PFSK-1 (cell line): Measurements from ENCODE around the gene CTNNA3.

Experiments used
- POLR2AphosphoS5 ChIP-seq: IDR thresholded peaks from 2 replicates; pipeline ENCODE4 v1.6.1; 2012; ENCODE audit warnings: low read depth, mild to moderate bottlenecking, control low read depth, low read length, moderate library complexity
- REST ChIP-seq, 2 experiments: IDR thresholded peaks; 2 replicates each; pipeline versions ENCODE4 v1.6.1 to v1.8.0; 2011 to 2012; ENCODE audit warnings: low read depth in 2 of 2, low read length in 2 of 2, control low read depth in 1 of 2, inconsistent platforms in 1 of 2, mild to moderate bottlenecking in 1 of 2, moderate library complexity in 1 of 2; ENCODE audit not compliant: insufficient read depth in 1 of 2
- SIN3A ChIP-seq: IDR thresholded peaks from 2 replicates; pipeline ENCODE4 v1.6.1; 2012; ENCODE audit warnings: mild to moderate bottlenecking, low read length, moderate library complexity, borderline replicate concordance; ENCODE audit not compliant: insufficient read depth

- TF ChIP-seq REST (IDR thresholded peaks at IDR 0.05; ENCODE audit: insufficient read depth in 1 of 2, low read depth in 2 of 2, low read length in 2 of 2) (no peak), SIN3A (no peak), POLR2AphosphoS5 (no peak)
Observed at GRCh38 chr10:67224553-67224952, 471.4 kb downstream of the CTNNA3 start.
